K562 (cell line): ENCODE results near the gene CDC14B. TPM values are rescaled to one million over a fixed set of nuclear protein-coding genes. Genes with fewer than 3 reads are reported as not detected.

Experiments
- ATAC-seq: fragments of 200-7000 bp; cut with Tn5 transposase; 3 replicates; pipeline ENCODE4 v1.9.1; 2020; ENCODE audit warnings: moderate library complexity
- BruUV-seq: library from RNA; stranded (reverse); fragments of 400-500 nt; replicated peaks from 2 replicates; lab custom pipeline; 2021; lab: Mats Ljungman, UMichigan
- CTCF ChIA-PET: fragments of 300-600 bp; formaldehyde crosslinking; extraction: SDS; loops from one replicate; lab custom pipeline; 2021; ENCODE audit warnings: low intra/inter-chr PET ratio; lab: Yijun Ruan, JAX
- POLR2A ChIA-PET: fragments of 300-600, 350-650 bp; sonication (Branson Sonifier 250); formaldehyde crosslinking; extraction: SDS; loops from one replicate; lab custom pipeline; 2021; ENCODE audit warnings: antibody characterized with exemption, inconsistent platforms; lab: Yijun Ruan, JAX
- DNase-seq, 4 experiments: peaks; one replicate each; pipeline versions ENCODE4 v3.0.0 to v3.0.0-alpha.2; 2011 to 2018; ENCODE audit warnings: low spot score in 3 of 4, mixed read lengths in 3 of 4; ENCODE audit errors: extremely low read depth in 1 of 4
- FAIRE-seq: peaks from 2 replicates; lab custom pipeline; 2011; peaks lifted over from hg19 to GRCh38; lab: Jason Lieb, UNC
- H2AFZ ChIP-seq: 2 replicates; pipeline ENCODE4 v1.6.0; 2011; ENCODE audit warnings: low read depth, low read length, control low read depth, inconsistent platforms
- H3K27ac ChIP-seq: fragments of 200-600 bp; 3 replicates; pipeline ENCODE4 v1.8.0; 2011; ENCODE audit warnings: low read depth, mild to moderate bottlenecking, control low read depth, inconsistent platforms, low read length, moderate library complexity, mixed read lengths; ENCODE audit errors: extremely low read depth
- H3K27me3 ChIP-seq, 2 experiments: fragments of 300-600 bp in 1 of 2; 2 replicates in 1 of 2; 3 replicates in 1 of 2; pipeline versions ENCODE4 v1.6.0 to v1.8.0; 2011; ENCODE audit warnings: inconsistent platforms in 2 of 2, low read length in 2 of 2, mild to moderate bottlenecking in 1 of 2, mixed read lengths in 1 of 2, moderate library complexity in 1 of 2; ENCODE audit not compliant: control insufficient read depth in 2 of 2, insufficient read depth in 2 of 2
- H3K36me3 ChIP-seq: fragments of 300-600 bp; 3 replicates; pipeline ENCODE4 v1.8.0; 2011; ENCODE audit warnings: mild to moderate bottlenecking, low read length, inconsistent platforms; ENCODE audit not compliant: control insufficient read depth, insufficient read depth
- H3K4me1 ChIP-seq, 2 experiments: fragments of 200-600 bp in 1 of 2; replicated peaks in 1 of 2; 2 replicates in 1 of 2; 3 replicates in 1 of 2; pipeline versions ENCODE4 v1.5.1 to v1.8.0; 2011; ENCODE audit warnings: inconsistent platforms in 2 of 2, low read length in 2 of 2, mild to moderate bottlenecking in 1 of 2, mixed read lengths in 1 of 2, moderate library complexity in 1 of 2; ENCODE audit not compliant: control insufficient read depth in 2 of 2, insufficient read depth in 2 of 2
- H3K4me2 ChIP-seq: 2 replicates; pipeline ENCODE4 v1.6.1; 2011; ENCODE audit warnings: low read length, control low read depth, inconsistent platforms, mixed read lengths; ENCODE audit not compliant: insufficient read depth
- H3K4me3 ChIP-seq: fragments of 200-600 bp; sonication (generic), shearing (Covaris generic); 2 replicates; pipeline ENCODE4 v1.5.1; 2016; ENCODE audit warnings: control low read depth, inconsistent platforms
- H3K79me2 ChIP-seq: fragments of 200-600 bp; 3 replicates; pipeline ENCODE4 v1.8.0; 2011; ENCODE audit warnings: low read length, inconsistent platforms; ENCODE audit not compliant: control insufficient read depth, insufficient read depth
- H3K9ac ChIP-seq, 2 experiments: 2 replicates each; pipeline versions ENCODE4 v1.6.0 to v1.6.1; 2011; ENCODE audit warnings: low read depth in 2 of 2, low read length in 2 of 2, control low read depth in 1 of 2, inconsistent platforms in 1 of 2, mild to moderate bottlenecking in 1 of 2, mixed read lengths in 1 of 2; ENCODE audit not compliant: insufficient read depth in 1 of 2
- H3K9me1 ChIP-seq: one replicate; pipeline ENCODE4 v1.6.0; 2011; ENCODE audit warnings: inconsistent platforms, mild to moderate bottlenecking, low read length, moderate library complexity; ENCODE audit not compliant: control insufficient read depth, insufficient read depth
- H3K9me3 ChIP-seq: replicated peaks from 2 replicates; pipeline ENCODE4 v1.5.1; 2011; ENCODE audit warnings: low read depth, low read length, inconsistent platforms; ENCODE audit not compliant: control insufficient read depth, insufficient read depth
- H4K20me1 ChIP-seq: replicated peaks from 2 replicates; pipeline ENCODE4 v1.6.1; 2011; ENCODE audit warnings: low read length, inconsistent platforms, mixed read lengths; ENCODE audit not compliant: control insufficient read depth, insufficient read depth
- CBFA2T2 ChIP-seq: fragments of 450-650 bp; conservative IDR thresholded peaks from 2 replicates; pipeline ENCODE4 v1.6.1; 2017; ENCODE audit warnings: mild to moderate bottlenecking
- CBX8 ChIP-seq: fragments of 200-600 bp; sonication (generic); IDR thresholded peaks from 2 replicates; pipeline ENCODE4 v1.6.1; 2012; ENCODE audit warnings: borderline replicate concordance, mixed run types, low read depth, mild to moderate bottlenecking, moderate library complexity, mixed read lengths, low read length, control low read depth, inconsistent platforms; ENCODE audit not compliant: poor library complexity, severe bottlenecking; ENCODE audit errors: extremely low read depth
- CHAMP1 ChIP-seq: fragments of 450-650 bp; IDR thresholded peaks from 2 replicates; pipeline ENCODE4 v1.6.1; 2016; ENCODE audit warnings: mild to moderate bottlenecking
- DNMT1 ChIP-seq: fragments of 450-650 bp; IDR thresholded peaks from 2 replicates; pipeline ENCODE4 v1.6.1; 2016; ENCODE audit warnings: antibody characterized with exemption, mild to moderate bottlenecking
- GTF3C2 ChIP-seq: IDR thresholded peaks from 3 replicates; pipeline ENCODE4 v1.6.1; 2011; ENCODE audit warnings: borderline replicate concordance, mild to moderate bottlenecking, moderate library complexity; ENCODE audit not compliant: insufficient read length; ENCODE audit errors: extremely low read depth
- LARP7 ChIP-seq: fragments of 450-650 bp; IDR thresholded peaks from 2 replicates; pipeline ENCODE4 v1.6.1; 2016
- NR3C1 ChIP-seq: sonication (generic); formaldehyde crosslinking; IDR thresholded peaks from 2 replicates; pipeline ENCODE4 v1.8.1; 2022; ENCODE audit warnings: missing genetic modification reagents
- SAP30 ChIP-seq: fragments of 200-600 bp; sonication (generic); IDR thresholded peaks from 2 replicates; pipeline ENCODE4 v1.6.1; 2012; ENCODE audit warnings: borderline replicate concordance, low read depth, mild to moderate bottlenecking, moderate library complexity, low read length, control low read depth, inconsistent platforms; ENCODE audit not compliant: insufficient read depth, poor library complexity, severe bottlenecking
- SMAD3 ChIP-seq: fragments of 450-650 bp; formaldehyde crosslinking; conservative IDR thresholded peaks from 2 replicates; pipeline ENCODE4 v1.4.0; 2020; ENCODE audit warnings: mild to moderate bottlenecking
- TAF7 ChIP-seq: fragments of 450-650 bp; IDR thresholded peaks from 2 replicates; pipeline ENCODE4 v1.6.1; 2016; ENCODE audit warnings: missing genetic modification characterization, missing compliant biosample characterization
- TGIF2 ChIP-seq: sonication (generic); formaldehyde crosslinking; IDR thresholded peaks from 2 replicates; pipeline ENCODE4 v1.8.1; 2022; ENCODE audit warnings: mild to moderate bottlenecking, missing genetic modification reagents, moderate library complexity
- ZBED1 ChIP-seq: IDR thresholded peaks from 2 replicates; pipeline ENCODE4 v1.6.1; 2014
- WGBS: fragments of 100-300 bp; shearing (Covaris generic); methylation state at CpG from one replicate; pipeline ENCODE4 v1.1.6; 2016; ENCODE audit warnings: low coverage, mixed read lengths; ENCODE audit not compliant: insufficient coverage; ENCODE audit errors: missing lambda C conversion rate; 5-methylcytosine and 5-hydroxymethylcytosine counted together
- in situ Hi-C: fragments of 300-500 bp; cut with MboI; formaldehyde crosslinking; loops from 4 replicates; pipeline ENCODE4 v1.15.0; 2018; ENCODE audit warnings: inconsistent platforms, mixed read lengths
- intact Hi-C: fragments of 100-400 bp; cut with micrococcal nuclease; formaldehyde crosslinking; loops from 2 replicates; pipeline ENCODE4 v1.14.2; 2022
- polyA plus RNA-seq, 8 experiments: library from polyadenylated mRNA; depleted of rRNA in 4 of 8; stranded (reverse) in 5 of 8; unstranded in 3 of 8; fragments of >200 nt; fragmentation: Nextera tagmentation in 2 of 8; fragmentation: Illumina TruSeq in 1 of 8; extraction: Ambion mirVana in 2 of 8; extraction: Trizol in 1 of 8; gene quantifications; 2 replicates each; pipeline versions ENCODE4 v1.2.1 to v1.2.3, GENCODE V29; 2011 to 2014; ENCODE audit warnings: inconsistent platforms in 1 of 8, missing spikeins in 1 of 8
- total RNA-seq, 7 experiments: library from RNA; depleted of rRNA in 6 of 7; stranded (reverse); fragments of >200 nt in 6 of 7; fragmentation: Illumina TruSeq in 2 of 7; extraction: Trizol in 2 of 7; gene quantifications; 2 replicates each; pipeline versions ENCODE4 v1.2.1 to v1.2.3, GENCODE V29; 2011 to 2021; ENCODE audit warnings: low replicate concordance in 1 of 7

The CDC14B gene
- total and polyA plus RNA-seq, 9 of the 15 experiments (the other 6 are each of a cell fraction or from before 2014, with no cell fraction given): 1.4 to 6.0 (median 3.8) TPM

- Histone ChIP-seq H3K27me3 (peaks cover 0 to 6% of the 10 kb centered on the region in 2 experiments; a peak in 1 of 5 replicates), H3K4me1 (peaks cover 0 to 3% of the 10 kb centered on the region in 2 experiments; a peak in 1 of 5 replicates), H3K9me1 (no peaks in the 10 kb centered on the region), H3K4me3 (no peak overlapping the region), H4K20me1 (no peaks in the 10 kb centered on the region), H3K9me3 (no peaks in the 10 kb centered on the region), H3K4me2 (no peak overlapping the region), H2AFZ (no peak overlapping the region), H3K9ac (no peak overlapping the region), H3K79me2 (no peaks in the 10 kb centered on the region), H3K36me3 (no peaks in the 10 kb centered on the region), H3K27ac (no peak overlapping the region)
- in situ Hi-C loops (no loop called here), intact Hi-C loops (no loop called here)
- FAIRE-seq: no peak
- no peak for TF ChIP-seq GTF3C2
- TF ChIP-seq TAF7 (tag): no peak
- POLR2A ChIA-PET: no interaction called here
- BruUV-seq: no TSS peak
- 29% methylated on average over 1 of the region's 2 CpGs for WGBS
- no peak for DNase-seq
- CTCF ChIA-PET: no interaction called here
- no peak for ATAC-seq
Observed at GRCh38 chr9:96553070-96553469, 66.6 kb downstream of the CDC14B start.

- intact Hi-C loops: no loop called here
- in situ Hi-C loops: no loop called here
- no peak for TF ChIP-seq CBFA2T2
- TF ChIP-seq DNMT1: no peak
- no peak for TF ChIP-seq LARP7
- no peak for TF ChIP-seq ZBED1
- TF ChIP-seq TGIF2 (CRISPR knock-in tag): no peak
- no peak for TF ChIP-seq CHAMP1
- no peak for TF ChIP-seq NR3C1 (CRISPR knock-in tag)
- no peak for TF ChIP-seq SAP30
- no peak for TF ChIP-seq SMAD3 (CRISPR knock-in tag)
- no peak for TF ChIP-seq CBX8
Observed at GRCh38 chr9:96551403-96551802, 68.2 kb downstream of the CDC14B start.

More at GRCh38 chr9:96551403-96551802, 68.2 kb downstream of the CDC14B start:
- Histone ChIP-seq H3K36me3 (no peaks in the 10 kb centered on the region), H2AFZ (no peak overlapping the region), H3K4me2 (no peak overlapping the region), H3K9ac (no peak overlapping the region), H3K9me3 (no peaks in the 10 kb centered on the region), H3K4me3 (no peak overlapping the region), H3K9me1 (no peaks in the 10 kb centered on the region), H3K4me1 (no peaks in the 10 kb centered on the region), H3K27ac (no peak overlapping the region), H4K20me1 (no peaks in the 10 kb centered on the region), H3K27me3 (peaks cover 0 to 6% of the 10 kb centered on the region in 2 experiments; a peak in 1 of 5 replicates), H3K79me2 (no peaks in the 10 kb centered on the region)
- no peak for DNase-seq
- ChIA-PET POLR2A (no interaction called here), CTCF (no interaction called here)
- FAIRE-seq: no peak
- WGBS: 22% methylated on average over 6 of the region's 6 CpGs
- no TSS peak for BruUV-seq
- no peak for ATAC-seq
